Heart right ventricle (tissue), 16 donors: ENCODE data around the gene C10orf71. TPM values are rescaled to one million over a fixed set of nuclear protein-coding genes. Genes with fewer than 3 reads are reported as not detected.

Experiments used
- ATAC-seq, 8 donors: fragments of 200-7000 bp; cut with Tn5 transposase; one replicate each; pipeline ENCODE4 v1.9.1; 2020; ENCODE audit warnings: mild to moderate bottlenecking in 8 of 8, moderate library complexity in 8 of 8, moderate number of reproducible peaks in 1 of 8
- DNase-seq, 2 donors: peaks; one replicate each; pipeline ENCODE4 v3.0.0-alpha.2; 2020
- H3K27ac ChIP-seq, 10 donors: fragments of 200-600 bp; sonication (generic) in 2 of 10; one replicate each; pipeline versions ENCODE4 v1.5.0 to v1.8.0; 2020 to 2022; ENCODE audit warnings: mild to moderate bottlenecking in 3 of 10
- H3K27me3 ChIP-seq, 7 donors: fragments of 200-600 bp; one replicate each; pipeline ENCODE4 v1.8.0; 2021 to 2022; ENCODE audit warnings: mild to moderate bottlenecking in 2 of 7
- H3K36me3 ChIP-seq, 9 donors: fragments of 200-600 bp; sonication (generic) in 1 of 9; one replicate each; pipeline versions ENCODE4 v1.5.0 to v1.8.0; 2020 to 2022; ENCODE audit warnings: mild to moderate bottlenecking in 2 of 9
- H3K4me1 ChIP-seq, 9 donors: fragments of 200-600 bp; sonication (generic) in 1 of 9; one replicate each; pipeline versions ENCODE4 v1.5.0 to v1.8.0; 2020 to 2022; ENCODE audit warnings: mild to moderate bottlenecking in 4 of 9
- H3K4me3 ChIP-seq, 10 donors: fragments of 200-600 bp; sonication (generic) in 2 of 10; one replicate each; pipeline versions ENCODE4 v1.5.0 to v1.8.0; 2020 to 2022; ENCODE audit warnings: mild to moderate bottlenecking in 7 of 10, moderate library complexity in 2 of 10
- H3K9me3 ChIP-seq, 11 donors: fragments of 200-600 bp in 10 of 11; sonication (generic) in 2 of 11; one replicate each; pipeline versions ENCODE4 v1.5.0 to v1.8.0; 2013 to 2022; ENCODE audit warnings: mild to moderate bottlenecking in 2 of 11, control low read depth in 1 of 11, moderate library complexity in 1 of 11
- CTCF ChIP-seq, 9 donors: fragments of 200-600 bp; sonication (generic) in 2 of 9; IDR thresholded peaks; one replicate each; pipeline versions ENCODE4 v1.5.0 to v1.8.0; 2021 to 2022; ENCODE audit warnings: antibody characterized with exemption in 9 of 9, mild to moderate bottlenecking in 5 of 9, moderate library complexity in 1 of 9
- WGBS, 2 donors: extraction: QIAGEN DNeasy Blood & Tissue Kit; methylation state at CpG; one replicate each; pipeline ENCODE4 v1.1.7; 2013; ENCODE audit warnings: inconsistent platforms in 1 of 2; 5-methylcytosine and 5-hydroxymethylcytosine counted together
- intact Hi-C, 10 donors: fragments of 100-400 bp; cut with DNase I; formaldehyde crosslinking; loops; one replicate each; pipeline versions ENCODE4 v1.11.1 to v1.14.2; 2022
- polyA plus RNA-seq, 2 donors: library from polyadenylated mRNA; stranded (reverse); fragments of 200-250 nt; gene quantifications; one replicate each; pipeline ENCODE4 v1.2.3, GENCODE V29; 2013
- total RNA-seq, 10 donors: library from RNA; stranded (reverse); fragmentation: NEBNext Ultra II Directional in 3 of 10; extraction: Animal tissue kit (Norgen Biotek cat#: 25700) in 3 of 10; gene quantifications; one replicate each; pipeline versions ENCODE4 v1.2.1 to v1.2.4, GENCODE V29; 2021 to 2023
- donor health status: Arrhythmogenic right ventricular cardiomyopathy.
- donor health status: ischemic (EF 13 %, LVEDD 7.1; RV severe dilation, severe dysfunction).
- donor health status: healthy with polysubstance abuse.
- donor health status: DM: no; HTN: yes; CAD: no.
- donor health status: DM: no; HTN: no; CAD: no.
- donor health status: ischemic (EF 25% LVEDD 6.9; RV normal size, moderate dysfunction).
- donor health status: ischemic (EF 25% LVEDD 5.7; RV mildly dilated, moderate dysfunction).
- donor health status: healthy.
- donor health status: DM: yes; HTN: yes; CAD: no.
- donor health status: Ischemic cardiomyopathy.
- donor health status: ischemic (EF 35%, LVEDD 5.7; RV mildly dilated, moderate dysfunction).
- donor health status: nonischemic (EF 11% LVEDD 7.7; RV severe dilation, severe dysfunction).
- donor health status: DM: yes; HTN: yes; CAD: no.
- donor health status: PGD.
- donor health status: ischemic (EF 29% LVEDD 5.4; RV normal size, mild dysfunction).
- donor health status: nonischemic (EF 23%, LVEDD 6.1; RV moderate dilation, normal function).

C10orf71 gene
- total and polyA plus RNA-seq, 12 donors = 3.6 to 225 (median 149) TPM

GRCh38 chr10:49353895-49354566 is 55.1 kb downstream of the C10orf71 start:
- Histone ChIP-seq H3K27me3 (no peaks in the 10 kb centered on the region), H3K36me3 (no peaks in the 10 kb centered on the region), H3K27ac (no peak overlapping the region), H3K9me3 (peaks cover 0 to 28% (median 6%) of the 10 kb centered on the region in 11 donors), H3K4me1 (no peaks in the 10 kb centered on the region), H3K4me3 (no peak overlapping the region)
- no peak for ATAC-seq
- intact Hi-C loops = no loop called here
- TF ChIP-seq CTCF (IDR thresholded peaks at IDR 0.05) = no peak
- no peak for DNase-seq
- 92 to 96% methylated on average over 8 of the region's 8 CpGs for WGBS, 2 donors

GRCh38 chr10:49354593-49354992 is 55.6 kb downstream of the C10orf71 start:
- Histone ChIP-seq H3K36me3 (no peaks in the 10 kb centered on the region), H3K27ac (no peak overlapping the region), H3K4me3 (no peak overlapping the region), H3K9me3 (peaks cover 0 to 26% (median 6%) of the 10 kb centered on the region in 11 donors), H3K27me3 (no peaks in the 10 kb centered on the region), H3K4me1 (peaks cover 0 to 2% (median under 1%) of the 10 kb centered on the region in 9 donors)
- intact Hi-C loops = no loop called here
- no peak for ATAC-seq
- TF ChIP-seq CTCF (IDR thresholded peaks at IDR 0.05) = no peak
- WGBS, 2 donors = 84 to 92% methylated on average over 3 of the region's 3 CpGs
- no peak for DNase-seq

GRCh38 chr10:49355221-49355620 is 56.3 kb downstream of the C10orf71 start:
- no peak for TF ChIP-seq CTCF (IDR thresholded peaks at IDR 0.05)
- ATAC-seq (no peak), DNase-seq (no peak)
- H3K9me3 ChIP-seq = peaks cover 0 to 19% (median 5%) of the 10 kb centered on the region in 11 donors
- peaks cover 0 to 9% (median 6%) of the 10 kb centered on the region in 9 donors for H3K4me1 ChIP-seq
- no peaks in the 10 kb centered on the region for H3K27me3 ChIP-seq
- 84 to 87% methylated on average over 3 of the region's 3 CpGs for WGBS, 2 donors
- H3K4me3 ChIP-seq = no peak overlapping the region
- no peak overlapping the region for H3K27ac ChIP-seq
- no peaks in the 10 kb centered on the region for H3K36me3 ChIP-seq
- intact Hi-C loops = no loop called here

- peaks cover 6 to 18% (median 16%) of the 10 kb centered on the region in 9 donors for H3K4me1 ChIP-seq
- H3K27ac ChIP-seq = no peak overlapping the region
- 93 to 94% methylated on average over 4 of the region's 4 CpGs for WGBS, 2 donors
- ATAC-seq = no peak
- no peak for DNase-seq
- peaks cover 0 to 15% (median 5%) of the 10 kb centered on the region in 11 donors for H3K9me3 ChIP-seq
- no peaks in the 10 kb centered on the region for H3K27me3 ChIP-seq
- intact Hi-C loops = no loop called here
- no peaks in the 10 kb centered on the region for H3K36me3 ChIP-seq
- no peak overlapping the region for H3K4me3 ChIP-seq
- TF ChIP-seq CTCF (IDR thresholded peaks at IDR 0.05) = no peak
Observed at GRCh38 chr10:49356181-49356580, 57.2 kb downstream of the C10orf71 start.
